CD4-positive, alpha-beta memory T cell (primary cell): Measurements from ENCODE around the gene SLC25A26. TPM values are rescaled to one million over a fixed set of nuclear protein-coding genes. Genes with fewer than 3 reads are reported as not detected.

Experiments
- CTCF ChIA-PET: fragments of 350-600 bp; sonication (Branson Sonifier 250); formaldehyde crosslinking; loops from one replicate; lab custom pipeline; 2021; ENCODE audit warnings: inconsistent platforms; ENCODE audit not compliant: partially characterized antibody; lab: Charles Lee
- POLR2A ChIA-PET: fragments of 350-600 bp; sonication (Branson Sonifier 250); formaldehyde crosslinking; loops from one replicate; lab custom pipeline; 2021; ENCODE audit not compliant: partially characterized antibody; lab: Charles Lee
- DNase-seq, 5 donors: peaks; one replicate each; pipeline versions ENCODE4 v3.0.0 to v3.0.0-alpha.2; 2020 to 2022; ENCODE audit warnings: mixed read lengths in 1 of 5
- H3K27ac ChIP-seq: one replicate; pipeline ENCODE4 v1.7.0; 2013; ENCODE audit warnings: low read depth, low read length
- H3K27me3 ChIP-seq: 2 replicates; pipeline ENCODE4 v1.7.0; 2013; ENCODE audit warnings: mild to moderate bottlenecking, low read length, moderate library complexity; ENCODE audit not compliant: insufficient read depth
- H3K36me3 ChIP-seq: 2 replicates; pipeline ENCODE4 v1.7.0; 2013; ENCODE audit warnings: mild to moderate bottlenecking, low read length, moderate library complexity; ENCODE audit not compliant: insufficient read depth
- H3K4me1 ChIP-seq: 2 replicates; pipeline ENCODE4 v1.7.0; 2013; ENCODE audit warnings: mild to moderate bottlenecking, low read length, moderate library complexity; ENCODE audit not compliant: insufficient read depth
- H3K4me3 ChIP-seq, 2 donors: one replicate each; pipeline ENCODE4 v1.7.0; 2013; ENCODE audit warnings: low read length in 2 of 2, mild to moderate bottlenecking in 1 of 2
- H3K9me3 ChIP-seq, 2 donors: one replicate each; pipeline ENCODE4 v1.7.0; 2013; ENCODE audit warnings: low read length in 2 of 2, control low read depth in 1 of 2; ENCODE audit not compliant: control insufficient read depth in 1 of 2
- H3K27ac Mint-ChIP-seq, 7 donors: one replicate each; pipeline ENCODE4 v1.8.0; 2020 to 2021; ENCODE audit warnings: mixed read lengths in 7 of 7, mild to moderate bottlenecking in 6 of 7, inconsistent platforms in 3 of 7, moderate library complexity in 3 of 7
- H3K27me3 Mint-ChIP-seq, 2 donors: one replicate each; pipeline ENCODE4 v1.8.0; 2020 to 2021; ENCODE audit warnings: mixed read lengths in 2 of 2
- H3K36me3 Mint-ChIP-seq, 2 donors: one replicate each; pipeline ENCODE4 v1.8.0; 2020 to 2021; ENCODE audit warnings: mixed read lengths in 2 of 2, inconsistent platforms in 1 of 2, mild to moderate bottlenecking in 1 of 2
- H3K4me1 Mint-ChIP-seq, 4 donors: one replicate each; pipeline ENCODE4 v1.8.0; 2020 to 2021; ENCODE audit warnings: mixed read lengths in 4 of 4, mild to moderate bottlenecking in 1 of 4
- H3K4me3 Mint-ChIP-seq, 8 donors: one replicate each; pipeline ENCODE4 v1.8.0; 2020 to 2021; ENCODE audit warnings: mixed read lengths in 8 of 8, mild to moderate bottlenecking in 7 of 8, moderate library complexity in 6 of 8, inconsistent platforms in 3 of 8
- H3K9me3 Mint-ChIP-seq, 8 donors: one replicate each; pipeline ENCODE4 v1.8.0; 2020 to 2021; ENCODE audit warnings: mixed read lengths in 8 of 8, mild to moderate bottlenecking in 5 of 8, inconsistent platforms in 3 of 8, moderate library complexity in 1 of 8
- intact Hi-C: fragments of 100-400 bp; cut with micrococcal nuclease; formaldehyde crosslinking; loops from one replicate; pipeline ENCODE4 v1.15.1; 2023
- polyA plus RNA-seq, 2 donors: library from polyadenylated mRNA; unstranded; fragments of 300-500 nt; fragmentation: Illumina TruSeq; gene quantifications; one replicate each; pipeline ENCODE4 v1.2.3, GENCODE V29; 2021
- total RNA-seq, 2 experiments: library from RNA; stranded (reverse); gene quantifications; one replicate each; pipeline ENCODE4 v1.2.3, GENCODE V29; 2021

Gene SLC25A26
- total and polyA plus RNA-seq, 4 experiments from 2014 or later = 18.9 to 58.1 (median 29.1) TPM

GRCh38 chr3:66203275-66203674 lies 17.5 kb upstream of the SLC25A26 start:
- Histone ChIP-seq H3K4me3 (no peak overlapping the region), H3K27ac (no peak overlapping the region), H3K4me1 (no peaks in the 10 kb centered on the region), H3K9me3 (no peaks in the 10 kb centered on the region), H3K36me3 (no peaks in the 10 kb centered on the region), H3K27me3 (no peaks in the 10 kb centered on the region)
- intact Hi-C loops = no loop called here
- no peaks in the 10 kb centered on the region for H3K36me3 Mint-ChIP-seq
- ChIA-PET POLR2A (no interaction called here), CTCF (no interaction called here)
- no peak overlapping the region for H3K4me3 Mint-ChIP-seq
- no peaks in the 10 kb centered on the region for H3K9me3 Mint-ChIP-seq
- H3K27me3 Mint-ChIP-seq = peaks cover 14 to 25% of the 10 kb centered on the region in 2 donors
- H3K27ac Mint-ChIP-seq = no peak overlapping the region
- DNase-seq = no peak
- no peaks in the 10 kb centered on the region for H3K4me1 Mint-ChIP-seq

- POLR2A ChIA-PET = no interaction called here
- no peaks in the 10 kb centered on the region for H3K9me3 Mint-ChIP-seq
- H3K27ac ChIP-seq = no peak overlapping the region
- H3K4me3 Mint-ChIP-seq = no peak overlapping the region
- CTCF ChIA-PET = no interaction called here
- H3K36me3 ChIP-seq = no peaks in the 10 kb centered on the region
- no peaks in the 10 kb centered on the region for H3K36me3 Mint-ChIP-seq
- H3K4me1 ChIP-seq = no peaks in the 10 kb centered on the region
- no peaks in the 10 kb centered on the region for H3K4me1 Mint-ChIP-seq
- H3K4me3 ChIP-seq = no peak overlapping the region
- H3K9me3 ChIP-seq = no peaks in the 10 kb centered on the region
- H3K27me3 Mint-ChIP-seq = peaks cover 7 to 8% of the 10 kb centered on the region in 2 donors
- intact Hi-C loops = no loop called here
- no peak for DNase-seq
- no peak overlapping the region for H3K27ac Mint-ChIP-seq
- H3K27me3 ChIP-seq = no peaks in the 10 kb centered on the region
Measured at GRCh38 chr3:66206806-66207205, 14.0 kb upstream of the SLC25A26 start.

GRCh38 chr3:66208189-66208588 lies 12.6 kb upstream of the SLC25A26 start:
- Histone ChIP-seq H3K27ac (no peak overlapping the region), H3K4me3 (no peak overlapping the region), H3K4me1 (no peaks in the 10 kb centered on the region), H3K27me3 (no peaks in the 10 kb centered on the region), H3K9me3 (no peaks in the 10 kb centered on the region), H3K36me3 (no peaks in the 10 kb centered on the region)
- intact Hi-C loops = no loop called here
- H3K36me3 Mint-ChIP-seq = no peaks in the 10 kb centered on the region
- DNase-seq = no peak
- CTCF ChIA-PET = no interaction called here
- H3K27me3 Mint-ChIP-seq = peaks cover 6 to 7% of the 10 kb centered on the region in 2 donors
- POLR2A ChIA-PET = interaction anchor here (0.6 kb wide), 1 partner anchor 21 kb away, joined by 4 read pairs; no protein-coding TSS in a partner anchor
- no peak overlapping the region for H3K27ac Mint-ChIP-seq
- no peaks in the 10 kb centered on the region for H3K4me1 Mint-ChIP-seq
- H3K4me3 Mint-ChIP-seq = no peak overlapping the region
- no peaks in the 10 kb centered on the region for H3K9me3 Mint-ChIP-seq

DNA sequence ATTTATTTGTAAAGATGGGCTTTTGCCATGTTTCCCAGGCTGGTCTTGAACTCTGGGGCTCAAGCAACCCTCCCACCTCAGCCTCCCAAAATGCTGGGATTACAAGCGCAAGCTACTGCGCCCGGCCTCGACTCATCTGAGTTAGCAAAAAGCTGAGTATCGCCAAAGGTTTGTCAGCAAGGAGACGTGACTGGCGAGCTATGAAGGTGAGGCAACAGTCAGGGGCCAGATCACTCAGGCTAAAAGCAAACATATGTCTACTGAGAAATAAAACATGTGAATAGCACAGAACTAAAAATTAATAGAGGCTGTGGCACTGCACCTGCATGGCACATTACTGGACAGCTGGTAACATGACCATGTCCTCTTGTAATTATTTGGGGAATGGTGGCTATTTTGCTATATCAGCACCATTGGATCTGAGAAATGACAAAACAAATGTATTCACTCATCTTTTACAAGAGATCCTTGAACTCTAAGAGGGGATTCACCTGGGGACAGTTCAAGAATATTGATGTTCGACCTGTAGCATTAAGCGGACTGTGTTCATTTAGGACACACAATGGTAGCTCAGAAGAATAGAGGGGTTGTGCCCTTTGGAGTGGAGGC lies 10.0 kb upstream of the SLC25A26 start:
- Mint-ChIP-seq H3K27me3 (no peaks in the 10 kb centered on the region), H3K36me3 (no peaks in the 10 kb centered on the region), H3K4me3 (no peak overlapping the region), H3K27ac (no peak overlapping the region), H3K9me3 (no peaks in the 10 kb centered on the region), H3K4me1 (no peaks in the 10 kb centered on the region)
- no peaks in the 10 kb centered on the region for H3K27me3 ChIP-seq
- DNase-seq = no peak
- H3K4me3 ChIP-seq = no peak overlapping the region
- H3K27ac ChIP-seq = no peak overlapping the region
- H3K9me3 ChIP-seq = no peaks in the 10 kb centered on the region
- ChIA-PET POLR2A (no interaction called here), CTCF (no interaction called here)
- intact Hi-C loops = no loop called here
- H3K36me3 ChIP-seq = no peaks in the 10 kb centered on the region
- no peaks in the 10 kb centered on the region for H3K4me1 ChIP-seq

GRCh38 chr3:66211779-66212178 lies 9.0 kb upstream of the SLC25A26 start:
- ChIA-PET CTCF (no interaction called here), POLR2A (no interaction called here)
- no peaks in the 10 kb centered on the region for H3K4me1 ChIP-seq
- no peak overlapping the region for H3K27ac ChIP-seq
- no peak overlapping the region for H3K4me3 ChIP-seq
- no peak for DNase-seq
- Mint-ChIP-seq H3K9me3 (no peaks in the 10 kb centered on the region), H3K27ac (no peak overlapping the region), H3K27me3 (no peaks in the 10 kb centered on the region), H3K4me1 (no peaks in the 10 kb centered on the region), H3K4me3 (no peak overlapping the region), H3K36me3 (no peaks in the 10 kb centered on the region)
- no peaks in the 10 kb centered on the region for H3K27me3 ChIP-seq
- H3K36me3 ChIP-seq = no peaks in the 10 kb centered on the region
- H3K9me3 ChIP-seq = no peaks in the 10 kb centered on the region
- intact Hi-C loops = no loop called here

GRCh38 chr3:66215106-66215505 lies 5.7 kb upstream of the SLC25A26 start:
- no peaks in the 10 kb centered on the region for H3K9me3 ChIP-seq
- no peak for DNase-seq
- ChIA-PET POLR2A (no interaction called here), CTCF (no interaction called here)
- Mint-ChIP-seq H3K36me3 (no peaks in the 10 kb centered on the region), H3K27ac (no peak overlapping the region), H3K9me3 (no peaks in the 10 kb centered on the region), H3K4me1 (peaks cover 2 to 8% (median 4%) of the 10 kb centered on the region in 4 donors), H3K4me3 (no peak overlapping the region), H3K27me3 (no peaks in the 10 kb centered on the region)
- intact Hi-C loops = no loop called here
- no peak overlapping the region for H3K4me3 ChIP-seq
- peaks cover 4% of the 10 kb centered on the region for H3K4me1 ChIP-seq
- H3K36me3 ChIP-seq = no peaks in the 10 kb centered on the region
- no peak overlapping the region for H3K27ac ChIP-seq
- H3K27me3 ChIP-seq = no peaks in the 10 kb centered on the region

DNA sequence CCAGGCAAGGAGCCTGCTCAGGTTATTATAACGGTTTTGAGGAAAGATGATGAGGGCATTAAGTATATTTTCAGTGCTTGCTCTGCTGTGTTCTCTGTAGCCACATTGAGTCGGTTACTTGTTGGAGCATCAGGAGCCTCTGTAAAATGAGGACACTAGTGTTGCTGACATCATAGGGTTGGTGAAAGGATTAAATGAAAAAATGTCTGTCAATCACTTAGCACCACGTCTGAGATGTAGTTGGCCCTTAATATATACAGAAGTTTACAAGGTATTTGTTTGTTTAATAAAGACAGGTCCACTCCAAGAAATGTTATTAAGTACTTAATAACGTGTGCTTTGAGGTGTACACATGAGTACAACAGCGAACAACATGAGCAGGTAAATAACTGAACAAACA lies 735 bp upstream of the SLC25A26 start:
- Histone ChIP-seq H3K27ac (peak overlapping the region; percentile 73), H3K9me3 (no peaks in the 10 kb centered on the region), H3K36me3 (no peaks in the 10 kb centered on the region), H3K4me3 (peak overlapping the region in 1 of 2 donors; percentile 82), H3K4me1 (peaks cover 15% of the 10 kb centered on the region), H3K27me3 (no peaks in the 10 kb centered on the region)
- ChIA-PET CTCF (interaction anchor here (1.2 kb wide), 1 partner anchor 35 kb away, joined by 3 read pairs; no protein-coding TSS in a partner anchor), POLR2A (interaction anchor here (0.6 to 1.8 kb wide), 5 partner anchors 11 to 778 kb away, joined by 3 to 8 read pairs (median 5); partner anchors contain the start of gene KBTBD8)
- Mint-ChIP-seq H3K4me1 (peaks cover 16 to 40% (median 29%) of the 10 kb centered on the region in 4 donors), H3K27ac (peak overlapping the region; percentile 16 to 80 (median 73)), H3K9me3 (peaks cover 0 to 1% (median 0%) of the 10 kb centered on the region in 8 donors), H3K4me3 (peak overlapping the region; percentile 37 to 99 (median 90)), H3K36me3 (peaks cover 13 to 23% of the 10 kb centered on the region in 2 donors), H3K27me3 (no peaks in the 10 kb centered on the region)
- intact Hi-C loops = loop anchor here (1.0 to 2.0 kb wide), 4 partner anchors 174 to 863 kb away; partner anchors contain the start of genes KBTBD8 and LRIG1
- no peak for DNase-seq
